GM21619 (cell line): ENCODE measurements around the gene CHFR.
A peak's percentile ranks its signal among the peaks of the same experiment; 100 is the strongest.
"Not testable (repeated sequence)": the region's sequence is repeated elsewhere in the genome, so short reads cannot be mapped to it uniquely, and the experiment has no call there.

Experiments used
- ATAC-seq: cut with Tn5 transposase; IDR thresholded peaks from one replicate; pipeline ENCODE4 v1.9.1; 2021; ENCODE audit not compliant: unreplicated experiment

The CHFR gene

GRCh38 chr12:132842449-132843045, 44.9 kb downstream of the CHFR start:
- ATAC-seq: no peak

GRCh38 chr12:132841151-132841550, 46.3 kb downstream of the CHFR start:
- no peak for ATAC-seq

GRCh38 chr12:132840536-132840935, 46.9 kb downstream of the CHFR start:
- ATAC-seq: no peak

- no peak for ATAC-seq
These were observed 47.7 kb downstream of the CHFR start for GRCh38 chr12:132839558-132840235.

- ATAC-seq: no peak
These were observed 48.9 kb downstream of the CHFR start for GRCh38 chr12:132838410-132839080.

- no peak for ATAC-seq
These were observed 49.6 kb downstream of the CHFR start for GRCh38 chr12:132837693-132838409.

GRCh38 chr12:132836795-132837331, 50.5 kb downstream of the CHFR start:
- ATAC-seq: no peak

- ATAC-seq: not testable (repeated sequence)
These were observed 51.2 kb downstream of the CHFR start for GRCh38 chr12:132836230-132836629.

- ATAC-seq: no peak
These were observed 52.1 kb downstream of the CHFR start for GRCh38 chr12:132835076-132836025.

- no peak for ATAC-seq
These were observed 53.2 kb downstream of the CHFR start for GRCh38 chr12:132834181-132834711.

- ATAC-seq: no peak
These were observed 54.1 kb downstream of the CHFR start for GRCh38 chr12:132833341-132833740.

GRCh38 chr12:132831771-132832170, 55.6 kb downstream of the CHFR start:
- no peak for ATAC-seq

- ATAC-seq: peak; percentile 85
These were observed 58.5 kb downstream of the CHFR start, which contains the start of gene GOLGA3 for GRCh38 chr12:132828706-132829534. Gene GOLGA3 (minus strand): TSS chr12:132828869. CDS start chr12:132822128, 6,741 bp downstream.

GRCh38 chr12:132827763-132828703, 59.4 kb downstream of the CHFR start:
- ATAC-seq: peak; percentile 23

GRCh38 chr12:132825861-132826260, 61.5 kb downstream of the CHFR start:
- no peak for ATAC-seq

- no peak for ATAC-seq
These were observed 62.3 kb downstream of the CHFR start for GRCh38 chr12:132825089-132825488.

GRCh38 chr12:132824053-132824452, 63.4 kb downstream of the CHFR start:
- ATAC-seq: no peak

GRCh38 chr12:132818562-132818961, 68.8 kb downstream of the CHFR start:
- no peak for ATAC-seq
